ENCODE measurements around the gene GDF15. TPM values are rescaled to one million over a fixed set of nuclear protein-coding genes. Genes with fewer than 3 reads are reported as not detected.
"Not testable (repeated sequence)": the region's sequence is repeated elsewhere in the genome, so short reads cannot be mapped to it uniquely, and the experiment has no call there.

The GDF15 gene
- total RNA-seq, 4 donors from 2014 or later, result 1.4 to 2.7 TPM; not detected in 2

- DNase-seq (no peak), ATAC-seq (no peak)
- Histone ChIP-seq H3K4me3 (no peak overlapping the region), H3K36me3 (peaks cover 0 to 8% of the 10 kb centered on the region in 2 donors), H3K27ac (no peak overlapping the region), H3K9me3 (no peaks in the 10 kb centered on the region), H3K4me1 (peaks cover 3% of the 10 kb centered on the region in 2 donors), H3K27me3 (no peaks in the 10 kb centered on the region)
- TF ChIP-seq CTCF (IDR thresholded peaks at IDR 0.05 in 4 of 5, conservative IDR thresholded peaks at IDR 0.05 in 1 of 5), result no peak
- no peak for TF ChIP-seq POLR2A (IDR thresholded peaks at IDR 0.05)
- in situ Hi-C loops (cut with MboI; ENCODE audit: low sequenced_read_pairs in 4 of 4), result loop anchor here in 3 of 4 donors (5.0 to 10.0 kb wide), 2 partner anchors 51 to 53 kb away; no protein-coding TSS in a partner anchor
- intact Hi-C loops (cut with DNase I; ENCODE audit: low total_unique reads), result loop anchor here (5.0 kb wide), 1 partner anchor 41 kb away; no protein-coding TSS in a partner anchor
These were observed 34.4 kb upstream of the GDF15 start for GRCh38 chr19:18351544-18351943.

DNA sequence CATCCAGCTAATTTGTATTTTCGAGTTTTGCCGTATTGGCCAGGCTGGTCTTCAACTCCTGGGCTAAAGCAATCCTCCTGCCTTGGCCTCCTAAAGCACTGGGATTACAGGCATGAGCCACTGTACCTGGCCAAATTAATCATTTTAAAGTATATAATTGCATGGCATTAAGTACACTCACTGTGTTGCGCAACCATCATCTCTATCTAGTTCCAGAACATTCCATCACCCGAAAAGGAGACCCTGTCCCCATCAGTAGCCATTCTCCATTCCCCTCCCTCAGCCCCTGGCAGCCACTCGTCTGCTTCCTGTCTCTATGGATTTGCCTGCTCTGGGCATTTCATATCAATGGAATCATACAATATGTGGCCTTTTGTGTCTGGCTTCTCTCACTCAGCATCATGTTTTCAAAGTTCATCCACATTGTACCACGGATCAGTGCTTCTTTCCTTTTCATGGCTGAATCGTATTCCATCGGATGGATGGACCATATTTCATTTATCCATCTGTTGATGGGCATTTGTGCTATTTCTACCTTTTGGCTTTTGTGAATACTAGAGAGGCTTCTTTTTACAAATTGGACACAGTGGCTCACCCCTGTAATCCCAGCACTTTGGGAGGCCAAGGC, 32.5 kb upstream of the GDF15 start:
- peak overlapping the region in 1 of 4 donors; percentile 63 for H3K27ac ChIP-seq
- intact Hi-C loops (cut with DNase I; ENCODE audit: low total_unique reads) (loop anchor here (5.0 kb wide), 1 partner anchor 39 kb away; no protein-coding TSS in a partner anchor), in situ Hi-C loops (cut with MboI; ENCODE audit: low sequenced_read_pairs in 4 of 4) (loop anchor here in 3 of 4 donors (5.0 to 10.0 kb wide), 2 partner anchors 49 to 51 kb away; no protein-coding TSS in a partner anchor)
- TF ChIP-seq CTCF (IDR thresholded peaks at IDR 0.05 in 4 of 5, conservative IDR thresholded peaks at IDR 0.05 in 1 of 5) (no peak), POLR2A (IDR thresholded peaks at IDR 0.05) (no peak)
- ATAC-seq, result no peak
- H3K9me3 ChIP-seq, result no peaks in the 10 kb centered on the region
- peaks cover 0 to 22% of the 10 kb centered on the region in 2 donors for H3K36me3 ChIP-seq
- H3K27me3 ChIP-seq, result no peaks in the 10 kb centered on the region
- peaks cover 3% of the 10 kb centered on the region in 2 donors for H3K4me1 ChIP-seq
- no peak overlapping the region for H3K4me3 ChIP-seq
- no peak for DNase-seq

GRCh38 chr19:18354743-18355142, 31.2 kb upstream of the GDF15 start:
- not testable (repeated sequence) for H3K9me3 ChIP-seq, H3K4me3 ChIP-seq, H3K4me1 ChIP-seq, H3K27me3 ChIP-seq
- DNase-seq (peak in 1 of 2 donors; percentile 43), ATAC-seq (peak; percentile 64 to 71)
- in situ Hi-C loops (cut with MboI; ENCODE audit: low sequenced_read_pairs in 4 of 4) (loop anchor here in 3 of 4 donors (5.0 to 10.0 kb wide), 2 partner anchors 48 to 50 kb away; no protein-coding TSS in a partner anchor), intact Hi-C loops (cut with DNase I; ENCODE audit: low total_unique reads) (loop anchor here (5.0 kb wide), 1 partner anchor 38 kb away; no protein-coding TSS in a partner anchor)
- Histone ChIP-seq H3K36me3 (peaks cover 0 to 31% of the 10 kb centered on the region in 2 donors), H3K27ac (peak overlapping the region; percentile 50 to 66 (median 62))

- no peaks in the 10 kb centered on the region for H3K27me3 ChIP-seq
- DNase-seq, result no peak
- intact Hi-C loops (cut with DNase I; ENCODE audit: low total_unique reads), result no loop called here
These were observed 28.9 kb upstream of the GDF15 start for GRCh38 chr19:18357041-18357440.

More at GRCh38 chr19:18357041-18357440, 28.9 kb upstream of the GDF15 start:
- Histone ChIP-seq H3K9me3 (no peaks in the 10 kb centered on the region), H3K4me1 (peaks cover 3% of the 10 kb centered on the region in 2 donors), H3K4me3 (no peak overlapping the region), H3K36me3 (peaks cover 0 to 53% of the 10 kb centered on the region in 2 donors), H3K27ac (no peak overlapping the region)
- no peak for TF ChIP-seq CTCF (IDR thresholded peaks at IDR 0.05 in 4 of 5, conservative IDR thresholded peaks at IDR 0.05 in 1 of 5)
- no peak for ATAC-seq
- in situ Hi-C loops (cut with MboI; ENCODE audit: low sequenced_read_pairs in 4 of 4), result loop anchor here in 1 of 4 donors (10.0 kb wide), 1 partner anchor 48 kb away; no protein-coding TSS in a partner anchor
